ENCODE results near the gene LAMB2.

LAMB2 gene

GRCh38 chr3:49132437-49133225 lies at the start of gene LAMB2:
LAMB2 (minus strand) TSS chr3:49133050; CDS start chr3:49132867, 183 bp downstream.
- in situ Hi-C loops (cut with HindIII; ENCODE audit: low pct_ligation_motif_present, low sequenced_read_pairs), result no loop called here
- DNase-seq, result peak; percentile 67
- H3K4me3 ChIP-seq (ENCODE audit: low read depth, low read length), result peak within 1 kb of the TSS; percentile 84
- peak within 1 kb of the TSS; percentile 72 for H3K27ac ChIP-seq
- H3K27me3 ChIP-seq (replicated peaks), result no peaks in the 10 kb centered on the region
- H3K36me3 ChIP-seq (replicated peaks), result peaks cover 33% of the 10 kb centered on the region
- TF ChIP-seq CTCF (IDR thresholded peaks at IDR 0.05; ENCODE audit: low read depth, low read length, missing control alignments), result peak; percentile 51

- DNase-seq, result no peak
- no peak overlapping the region for H3K4me3 ChIP-seq (ENCODE audit: low read depth, low read length)
- in situ Hi-C loops (cut with HindIII; ENCODE audit: low pct_ligation_motif_present, low sequenced_read_pairs), result no loop called here
- no peaks in the 10 kb centered on the region for H3K36me3 ChIP-seq (replicated peaks)
- no peak for TF ChIP-seq CTCF (IDR thresholded peaks at IDR 0.05; ENCODE audit: low read depth, low read length, missing control alignments)
- no peaks in the 10 kb centered on the region for H3K27me3 ChIP-seq (replicated peaks)
- no peak overlapping the region for H3K27ac ChIP-seq
Observed at GRCh38 chr3:49181351-49181750, 48.5 kb upstream of the LAMB2 start.

GRCh38 chr3:49180116-49180515 lies 47.3 kb upstream of the LAMB2 start:
- H3K27ac ChIP-seq, result no peak overlapping the region
- in situ Hi-C loops (cut with HindIII; ENCODE audit: low pct_ligation_motif_present, low sequenced_read_pairs), result no loop called here
- no peak overlapping the region for H3K4me3 ChIP-seq (ENCODE audit: low read depth, low read length)
- TF ChIP-seq CTCF (IDR thresholded peaks at IDR 0.05; ENCODE audit: low read depth, low read length, missing control alignments), result no peak
- H3K36me3 ChIP-seq (replicated peaks), result no peaks in the 10 kb centered on the region
- no peaks in the 10 kb centered on the region for H3K27me3 ChIP-seq (replicated peaks)
- no peak for DNase-seq

GRCh38 chr3:49177073-49177472 lies 44.2 kb upstream of the LAMB2 start:
- no peak overlapping the region for H3K4me3 ChIP-seq (ENCODE audit: low read depth, low read length)
- in situ Hi-C loops (cut with HindIII; ENCODE audit: low pct_ligation_motif_present, low sequenced_read_pairs), result no loop called here
- DNase-seq, result no peak
- no peak overlapping the region for H3K27ac ChIP-seq
- H3K36me3 ChIP-seq (replicated peaks), result no peaks in the 10 kb centered on the region
- no peaks in the 10 kb centered on the region for H3K27me3 ChIP-seq (replicated peaks)
- TF ChIP-seq CTCF (IDR thresholded peaks at IDR 0.05; ENCODE audit: low read depth, low read length, missing control alignments), result no peak

GRCh38 chr3:49175530-49175929 lies 42.7 kb upstream of the LAMB2 start:
- Histone ChIP-seq H3K4me3 (ENCODE audit: low read depth, low read length) (no peak overlapping the region), H3K36me3 (replicated peaks) (no peaks in the 10 kb centered on the region), H3K27me3 (replicated peaks) (no peaks in the 10 kb centered on the region), H3K27ac (no peak overlapping the region)
- no peak for DNase-seq
- in situ Hi-C loops (cut with HindIII; ENCODE audit: low pct_ligation_motif_present, low sequenced_read_pairs), result no loop called here
- TF ChIP-seq CTCF (IDR thresholded peaks at IDR 0.05; ENCODE audit: low read depth, low read length, missing control alignments), result no peak
